GM18868 (cell line): ENCODE results near the gene PDZD4.

Source experiments
- ATAC-seq: cut with Tn5 transposase; IDR thresholded peaks from one replicate; pipeline ENCODE4 v1.9.1; 2021; ENCODE audit warnings: mild to moderate bottlenecking, moderate library complexity; ENCODE audit not compliant: unreplicated experiment

The PDZD4 gene

GRCh38 chrX:153789654-153790053, 40.7 kb downstream of the PDZD4 start:
- no peak for ATAC-seq

- ATAC-seq: no peak
Measured at GRCh38 chrX:153786669-153787068, 43.7 kb downstream of the PDZD4 start.

- ATAC-seq: no peak
Measured at GRCh38 chrX:153784325-153784967, 45.9 kb downstream of the PDZD4 start.

- no peak for ATAC-seq
Measured at GRCh38 chrX:153783378-153784013, 46.8 kb downstream of the PDZD4 start.

GRCh38 chrX:153782871-153783270, 47.5 kb downstream of the PDZD4 start:
- no peak for ATAC-seq

GRCh38 chrX:153782313-153782712, 48.0 kb downstream of the PDZD4 start:
- no peak for ATAC-seq

- ATAC-seq: no peak
Measured at GRCh38 chrX:153781428-153782047, 48.8 kb downstream of the PDZD4 start.

- ATAC-seq: no peak
Measured at GRCh38 chrX:153780678-153781427, 49.5 kb downstream of the PDZD4 start, which contains the start of gene SRPK3. SRPK3 (plus strand) TSS chrX:153781041; CDS start chrX:153781087, 46 bp downstream.

GRCh38 chrX:153779891-153780677, 50.3 kb downstream of the PDZD4 start:
- no peak for ATAC-seq

GRCh38 chrX:153778684-153779101, 51.7 kb downstream of the PDZD4 start:
- ATAC-seq: no peak

GRCh38 chrX:153778181-153778580, 52.2 kb downstream of the PDZD4 start:
- ATAC-seq: no peak

- ATAC-seq: no peak
Measured at GRCh38 chrX:153777261-153778090, 52.9 kb downstream of the PDZD4 start.

GRCh38 chrX:153776611-153777045, 53.7 kb downstream of the PDZD4 start:
- ATAC-seq: no peak

- ATAC-seq: no peak
Measured at GRCh38 chrX:153776120-153776599, 54.2 kb downstream of the PDZD4 start.

GRCh38 chrX:153775293-153776119, 54.8 kb downstream of the PDZD4 start:
- no peak for ATAC-seq

GRCh38 chrX:153774576-153775292, 55.6 kb downstream of the PDZD4 start:
- ATAC-seq: no peak

GRCh38 chrX:153773741-153774575, 56.4 kb downstream of the PDZD4 start:
- no peak for ATAC-seq
